ENCODE measurements around the gene INF2.

- TF ChIP-seq CTCF (IDR thresholded peaks at IDR 0.05) = no peak
- TF ChIP-seq POLR2A (IDR thresholded peaks at IDR 0.05) = no peak
These were observed 14.0 kb upstream of the INF2 start for GRCh38 chr14:104675447-104675846.

Data from esophagus squamous epithelium (tissue), 4 donors.